HG02970 (cell line): ENCODE measurements around the gene B4GALT5.
"Not testable (repeated sequence)": the region's sequence is repeated elsewhere in the genome, so short reads cannot be mapped to it uniquely, and the experiment has no call there.

Experiments
- ATAC-seq: cut with Tn5 transposase; IDR thresholded peaks from one replicate; pipeline ENCODE4 v1.9.1; 2021; ENCODE audit warnings: mild to moderate bottlenecking, moderate library complexity, moderate number of reproducible peaks; ENCODE audit not compliant: unreplicated experiment, low FRiP score

B4GALT5 gene

GRCh38 chr20:49713753-49714712 is at the start of gene B4GALT5:
Gene B4GALT5 (minus strand): TSS chr20:49713878. CDS start chr20:49713690, 188 bp downstream.
- peak; percentile 84 for ATAC-seq

- ATAC-seq = no peak
These were observed 49.5 kb upstream of the B4GALT5 start for GRCh38 chr20:49762940-49763766.

GRCh38 chr20:49761888-49762287 is 48.2 kb upstream of the B4GALT5 start:
- ATAC-seq = not testable (repeated sequence)

- ATAC-seq = no peak
These were observed 45.7 kb upstream of the B4GALT5 start for GRCh38 chr20:49759266-49759950.

- no peak for ATAC-seq
These were observed 45.1 kb upstream of the B4GALT5 start for GRCh38 chr20:49758781-49759180.

GRCh38 chr20:49757597-49757996 is 43.9 kb upstream of the B4GALT5 start:
- ATAC-seq = no peak

GRCh38 chr20:49756241-49756640 is 42.6 kb upstream of the B4GALT5 start:
- no peak for ATAC-seq

- ATAC-seq = no peak
These were observed 40.9 kb upstream of the B4GALT5 start for GRCh38 chr20:49754596-49754995.

- no peak for ATAC-seq
These were observed 39.5 kb upstream of the B4GALT5 start for GRCh38 chr20:49753133-49753532.

- no peak for ATAC-seq
These were observed 38.7 kb upstream of the B4GALT5 start for GRCh38 chr20:49752201-49752903.

GRCh38 chr20:49751397-49751736 is 37.7 kb upstream of the B4GALT5 start:
- no peak for ATAC-seq

GRCh38 chr20:49750611-49751396 is 37.1 kb upstream of the B4GALT5 start:
- ATAC-seq = no peak

GRCh38 chr20:49749625-49750024 is 35.9 kb upstream of the B4GALT5 start:
- no peak for ATAC-seq

GRCh38 chr20:49748525-49748838 is 34.8 kb upstream of the B4GALT5 start:
- no peak for ATAC-seq

GRCh38 chr20:49747707-49748524 is 34.2 kb upstream of the B4GALT5 start:
- ATAC-seq = no peak

GRCh38 chr20:49742948-49743347 is 29.3 kb upstream of the B4GALT5 start:
- no peak for ATAC-seq

- ATAC-seq = no peak
These were observed 28.3 kb upstream of the B4GALT5 start for GRCh38 chr20:49741977-49742376.

GRCh38 chr20:49740807-49741206 is 27.1 kb upstream of the B4GALT5 start:
- no peak for ATAC-seq

- no peak for ATAC-seq
These were observed 25.4 kb upstream of the B4GALT5 start for GRCh38 chr20:49739042-49739441.
